HG02798 (cell line): ENCODE measurements around the gene ADAMTS18.
"Not testable (repeated sequence)": the region's sequence is repeated elsewhere in the genome, so short reads cannot be mapped to it uniquely, and the experiment has no call there.

ENCODE experiments used
- ATAC-seq: cut with Tn5 transposase; IDR thresholded peaks from one replicate; pipeline ENCODE4 v1.9.1; 2021; ENCODE audit warnings: mild to moderate bottlenecking; ENCODE audit not compliant: unreplicated experiment, poor library complexity

Gene ADAMTS18

DNA sequence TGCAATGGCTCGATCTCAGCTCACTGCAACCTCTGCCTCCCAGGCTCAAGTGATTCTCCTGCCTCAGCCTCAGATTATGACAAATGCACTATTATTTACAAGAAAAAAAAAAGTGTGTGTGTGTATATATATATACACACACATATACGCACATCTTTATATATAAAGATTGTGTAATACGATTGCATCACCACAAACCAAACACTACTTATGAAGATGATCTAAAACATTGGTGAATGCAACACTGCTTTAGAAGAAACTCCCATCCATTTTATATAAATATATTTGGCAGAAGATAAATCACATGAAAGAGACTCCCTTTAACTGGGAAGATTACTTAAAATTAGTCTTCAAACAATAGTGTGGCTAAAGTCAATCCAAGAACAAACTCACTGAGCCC is 138.9 kb downstream of the ADAMTS18 start:
- no peak for ATAC-seq

DNA sequence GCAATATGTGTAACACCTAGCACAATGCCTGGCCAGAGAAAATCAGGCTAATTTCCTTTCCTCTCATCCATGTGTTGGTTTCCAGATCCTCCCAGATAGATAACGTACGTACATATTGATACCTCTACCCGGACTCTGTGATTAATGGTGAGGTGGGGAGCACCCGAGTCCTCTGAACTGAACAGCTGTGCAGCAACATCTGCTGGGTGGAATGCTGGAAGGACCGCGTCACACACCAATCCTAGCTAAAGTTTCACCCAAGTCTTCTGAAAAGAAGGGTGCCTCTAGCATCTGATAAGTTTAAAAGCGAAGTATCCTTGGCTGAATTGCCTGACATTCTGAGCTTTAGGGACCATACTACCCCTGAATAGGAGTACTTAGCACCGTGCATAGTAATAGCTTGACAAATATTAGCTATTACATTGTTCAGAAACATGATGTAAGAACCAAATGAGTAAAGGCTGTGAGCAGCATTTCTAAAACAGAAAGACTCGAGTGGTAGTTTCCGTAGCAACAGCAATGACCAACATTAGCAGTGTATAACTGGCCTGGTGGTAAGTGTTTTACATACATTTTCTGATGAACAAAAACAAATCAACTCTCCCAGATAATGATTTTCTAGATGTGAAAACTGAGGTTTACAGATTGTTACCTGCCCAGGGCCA is 144.3 kb downstream of the ADAMTS18 start:
- no peak for ATAC-seq

DNA sequence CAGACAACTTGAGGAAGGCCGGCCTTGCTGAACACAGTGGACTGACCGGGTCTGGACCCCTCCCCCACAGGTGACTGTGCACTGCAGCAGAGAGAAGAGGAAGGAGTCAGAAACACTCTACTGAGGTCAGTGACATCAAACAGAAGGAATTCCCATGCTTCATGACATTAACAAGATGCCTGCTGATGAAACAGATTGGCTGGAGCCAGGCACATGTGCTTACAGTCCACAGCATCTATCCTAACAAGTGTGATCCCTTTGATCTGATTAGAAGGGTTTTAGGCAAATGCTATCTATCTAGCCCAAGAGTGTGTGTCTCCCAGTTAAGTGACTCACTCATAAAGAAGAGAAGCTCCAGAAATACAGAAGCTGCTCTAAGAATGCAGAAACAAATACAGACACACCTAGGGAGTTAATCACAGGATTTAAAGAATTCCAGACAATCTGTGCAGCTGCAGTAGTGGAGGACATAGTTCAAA is 145.5 kb downstream of the ADAMTS18 start:
- no peak for ATAC-seq

DNA sequence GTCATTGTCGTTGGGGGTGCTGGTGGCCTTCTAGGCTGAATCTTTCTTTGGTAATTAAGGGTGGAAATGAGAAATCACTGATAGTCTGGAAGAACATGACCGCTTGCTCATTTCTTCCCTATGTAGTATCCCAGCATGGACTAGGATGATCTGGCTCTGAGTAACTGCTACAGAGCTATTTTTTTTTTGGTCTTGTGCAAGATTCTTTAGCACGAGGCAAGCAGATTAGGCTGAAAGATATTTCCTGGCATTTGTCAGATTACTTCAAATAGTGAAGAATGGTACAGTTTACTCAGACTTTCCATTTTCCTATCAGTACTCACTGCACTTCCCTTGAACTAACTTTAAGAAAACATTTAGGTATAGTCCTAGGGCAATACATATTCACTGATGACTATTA is 146.6 kb downstream of the ADAMTS18 start:
- no peak for ATAC-seq

DNA sequence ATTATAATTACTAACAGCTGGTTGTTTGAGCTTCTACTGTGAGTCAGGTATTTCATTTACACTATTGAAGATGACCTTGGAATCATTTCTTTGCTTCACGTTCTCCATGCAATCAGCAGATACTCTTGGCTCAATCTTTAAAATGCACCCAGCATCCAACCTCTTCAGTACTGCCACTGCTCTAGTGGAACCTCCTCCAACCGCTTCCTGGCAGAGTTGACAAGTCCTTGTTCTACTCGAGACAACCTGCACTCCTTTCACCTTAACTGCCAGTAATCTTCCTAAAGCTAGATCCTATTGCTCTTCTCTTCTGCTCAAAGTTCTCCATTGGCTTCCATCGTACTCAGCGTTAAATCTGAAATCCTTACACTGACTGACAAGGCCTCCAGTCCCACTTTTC is 149.2 kb downstream of the ADAMTS18 start:
- no peak for ATAC-seq

DNA sequence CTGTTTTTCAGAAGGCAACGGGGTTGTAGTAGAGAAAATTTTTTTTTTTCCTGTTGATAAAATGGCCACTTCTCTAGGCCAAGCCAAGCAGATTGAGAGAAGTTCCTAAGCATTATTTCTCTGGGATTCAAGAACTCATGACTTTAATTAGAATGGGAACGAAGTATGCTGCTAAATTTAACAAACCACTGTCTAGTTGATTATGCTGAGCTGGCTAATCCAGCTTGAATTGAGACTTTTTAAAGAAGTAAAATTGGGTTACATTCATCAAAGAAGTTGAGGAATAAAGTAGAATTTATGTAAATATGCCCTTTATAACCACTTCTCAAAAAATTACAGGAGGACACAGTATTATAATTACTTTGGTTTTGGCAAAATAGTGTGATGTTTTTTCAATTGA is 152.5 kb downstream of the ADAMTS18 start:
- no peak for ATAC-seq

DNA sequence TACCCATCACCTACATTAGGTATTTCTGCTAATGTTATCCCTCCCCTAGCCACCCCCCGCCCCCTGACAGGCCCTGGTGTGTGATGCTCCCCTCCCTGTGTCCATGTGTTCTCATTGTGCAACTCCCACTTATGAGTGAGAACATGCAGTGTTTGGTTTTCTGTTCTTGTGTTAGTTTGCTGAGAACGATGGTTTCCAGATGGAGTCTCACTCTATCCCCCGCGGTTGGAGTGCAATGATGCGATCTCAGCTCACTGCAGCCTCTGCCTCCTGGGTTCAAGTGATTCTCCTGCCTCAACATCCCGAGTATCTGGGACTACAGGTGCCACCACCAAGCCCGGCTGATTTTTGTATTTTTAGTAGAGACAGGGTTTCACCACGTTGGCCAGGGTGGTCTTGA is 155.5 kb downstream of the ADAMTS18 start:
- not testable (repeated sequence) for ATAC-seq

DNA sequence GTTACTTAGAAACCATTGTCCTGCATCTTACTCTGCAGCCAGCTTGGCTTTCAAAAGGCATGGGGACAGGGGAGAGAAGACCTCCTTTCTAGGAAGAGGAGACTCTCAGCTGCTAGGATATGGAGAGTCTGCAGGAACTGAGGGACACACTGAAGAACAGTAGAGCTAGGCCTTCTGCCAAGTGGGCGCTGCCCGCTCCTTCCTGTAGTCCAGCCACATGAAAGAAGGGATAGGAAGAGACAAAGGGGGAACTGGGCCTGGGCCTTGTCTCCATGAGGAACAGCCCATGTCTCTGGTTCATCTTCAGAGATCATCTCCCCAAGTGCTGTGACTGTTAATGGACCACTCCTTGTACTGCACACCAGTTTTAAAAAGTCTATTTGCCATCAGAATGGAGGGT is 157.3 kb downstream of the ADAMTS18 start:
- no peak for ATAC-seq

DNA sequence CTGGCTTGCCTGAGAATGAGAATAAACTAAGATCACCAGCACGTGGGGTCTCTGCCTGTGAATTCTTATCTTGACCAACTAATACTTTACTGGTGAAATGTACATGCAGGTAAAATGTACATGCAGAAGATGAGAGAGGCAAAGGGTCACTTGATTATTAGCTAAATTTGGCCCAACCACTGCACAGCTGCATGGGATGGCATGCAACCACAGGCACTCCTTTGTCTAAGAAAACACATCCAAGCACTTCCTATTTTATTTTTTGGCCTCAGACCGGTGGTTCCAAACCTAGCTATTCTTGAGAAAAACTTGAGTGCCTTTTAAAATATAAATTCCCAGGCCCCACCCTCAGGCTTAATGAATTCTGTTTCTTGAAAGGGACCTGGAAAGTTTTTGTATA is 157.7 kb downstream of the ADAMTS18 start:
- ATAC-seq: no peak

DNA sequence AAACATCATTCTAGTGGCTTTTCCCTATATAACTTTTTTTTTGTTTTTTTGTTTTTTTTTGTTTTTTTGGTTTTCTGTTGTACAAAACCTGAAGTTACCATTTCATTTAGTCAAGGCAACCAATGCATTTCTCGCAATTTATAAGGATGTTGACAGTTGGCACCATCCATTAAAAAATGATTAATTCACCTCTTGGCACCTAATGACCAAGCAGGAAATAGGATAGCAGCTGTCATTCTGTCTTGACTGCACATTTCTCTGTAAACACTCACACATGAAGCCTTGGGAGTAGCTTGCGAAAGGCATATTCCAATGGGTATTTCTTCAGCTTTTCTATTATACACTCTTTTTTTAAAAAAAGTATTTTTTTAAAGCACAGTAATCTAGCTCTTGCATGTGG is 158.2 kb downstream of the ADAMTS18 start:
- no peak for ATAC-seq

DNA sequence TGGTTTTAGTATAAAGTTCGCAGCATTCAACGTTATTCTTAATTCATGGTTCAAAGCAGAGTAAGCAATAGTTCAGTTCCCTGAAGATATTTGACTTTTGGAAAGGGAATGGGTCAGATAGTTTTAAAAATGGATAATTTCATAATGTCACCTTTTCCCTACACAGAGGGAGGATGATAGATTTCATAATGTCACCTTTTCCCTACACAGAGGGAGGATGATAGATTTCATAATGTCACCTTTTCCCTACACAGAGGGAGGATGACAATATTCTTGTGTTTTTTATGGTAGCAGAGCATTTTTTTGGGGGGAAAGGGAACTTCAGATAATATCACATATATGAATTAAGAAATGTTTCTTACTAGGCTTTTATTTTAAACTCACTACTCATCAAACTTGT is 159.5 kb downstream of the ADAMTS18 start:
- ATAC-seq: not testable (repeated sequence)

DNA sequence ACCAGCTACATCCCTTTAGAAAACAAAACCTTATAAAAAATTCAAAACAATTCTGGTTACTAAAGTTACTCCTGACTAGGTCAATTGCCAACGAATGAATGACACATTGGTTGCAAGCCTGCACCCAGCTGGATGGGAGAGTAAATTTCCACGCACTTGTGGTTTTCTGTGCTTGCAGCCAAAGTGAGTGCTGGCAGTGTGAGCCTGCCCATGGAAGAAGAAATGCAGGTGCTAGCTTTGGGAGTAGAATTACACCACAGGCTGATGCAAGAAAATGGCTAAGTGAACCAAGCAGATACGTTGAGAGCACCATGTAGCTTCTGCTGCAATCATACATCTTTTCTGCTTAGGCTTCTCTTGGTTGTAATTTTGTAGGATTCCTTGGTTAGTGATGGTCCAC is 161.0 kb downstream of the ADAMTS18 start:
- ATAC-seq: no peak

DNA sequence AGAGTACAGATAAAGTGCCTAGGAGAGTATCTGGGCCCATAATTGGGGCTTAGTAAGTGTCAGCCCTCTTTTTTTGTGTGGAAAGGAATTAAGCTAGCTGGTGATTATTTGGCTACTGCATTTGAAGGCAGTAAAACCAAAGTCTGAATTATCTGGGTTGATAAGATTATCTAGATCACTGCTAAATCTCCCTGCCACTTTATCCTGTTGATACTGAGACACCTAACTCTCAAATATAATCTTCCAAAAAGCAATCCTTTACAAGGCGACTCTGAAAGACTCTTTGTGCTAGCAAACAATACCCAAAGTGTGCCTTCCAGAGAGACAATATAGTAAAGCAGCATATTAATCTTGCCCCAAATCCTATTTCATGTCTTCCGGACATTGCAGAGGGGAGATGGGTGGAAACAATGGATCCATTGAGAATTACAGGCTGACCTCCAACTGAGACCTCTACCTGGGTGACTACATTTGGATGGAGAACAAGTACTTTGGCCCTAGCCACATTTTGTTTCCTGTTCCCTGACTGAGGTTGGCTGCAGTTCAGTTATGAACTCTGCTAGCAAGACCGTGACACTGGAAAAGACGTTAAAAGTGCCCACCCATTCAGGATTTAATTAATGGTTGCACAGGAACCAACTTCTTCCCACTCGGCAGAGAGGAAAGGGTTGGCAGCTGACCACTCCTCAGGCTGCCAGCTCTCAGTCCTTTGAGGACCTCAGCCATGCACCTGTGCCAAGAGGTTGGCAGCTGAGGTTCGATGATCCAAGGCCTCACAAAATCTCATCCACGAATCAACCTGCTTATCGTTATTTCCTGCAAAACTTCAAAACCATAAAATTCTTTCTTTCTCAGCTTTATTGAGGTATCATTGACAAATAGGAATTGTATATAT is 163.1 kb downstream of the ADAMTS18 start:
- ATAC-seq: no peak

DNA sequence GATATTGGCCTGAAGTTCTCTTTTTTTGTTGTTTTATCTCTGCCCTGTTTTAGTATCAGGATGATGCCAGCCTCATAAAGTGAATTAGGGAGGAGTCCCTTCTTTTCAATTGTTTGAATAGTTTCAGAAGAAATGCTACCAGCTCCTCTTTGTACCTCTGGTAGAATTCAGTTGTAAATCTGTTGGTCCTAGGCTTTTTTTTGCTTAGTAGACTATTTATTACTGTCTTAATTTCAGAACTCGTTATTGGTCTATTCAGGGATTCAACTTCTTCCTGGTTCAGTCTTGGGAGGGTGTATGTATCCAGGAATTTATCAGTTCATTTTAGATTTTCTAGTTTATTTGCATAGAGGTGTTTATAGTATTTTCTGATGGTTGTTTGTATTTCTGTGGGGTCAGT is 168.6 kb downstream of the ADAMTS18 start:
- ATAC-seq: not testable (repeated sequence)

DNA sequence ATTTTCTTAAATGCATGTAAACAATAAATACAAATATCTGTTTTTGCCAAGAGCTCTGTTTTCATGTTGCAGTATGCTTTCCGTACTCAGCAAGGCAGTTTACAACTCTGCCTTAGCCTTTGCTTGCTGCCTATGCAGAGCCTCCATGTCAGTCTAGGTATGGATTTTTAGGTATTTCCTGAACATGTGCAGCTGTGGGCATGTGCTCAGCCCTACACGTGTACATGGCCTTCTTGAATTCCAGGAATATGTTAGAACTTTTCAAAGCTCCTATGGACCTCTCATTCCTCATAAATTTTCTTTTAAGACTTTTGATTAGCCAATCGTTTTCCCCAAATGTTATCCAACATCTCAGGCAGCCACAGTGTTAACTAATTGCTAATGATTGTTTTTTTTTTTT is 171.9 kb downstream of the ADAMTS18 start:
- ATAC-seq: no peak

DNA sequence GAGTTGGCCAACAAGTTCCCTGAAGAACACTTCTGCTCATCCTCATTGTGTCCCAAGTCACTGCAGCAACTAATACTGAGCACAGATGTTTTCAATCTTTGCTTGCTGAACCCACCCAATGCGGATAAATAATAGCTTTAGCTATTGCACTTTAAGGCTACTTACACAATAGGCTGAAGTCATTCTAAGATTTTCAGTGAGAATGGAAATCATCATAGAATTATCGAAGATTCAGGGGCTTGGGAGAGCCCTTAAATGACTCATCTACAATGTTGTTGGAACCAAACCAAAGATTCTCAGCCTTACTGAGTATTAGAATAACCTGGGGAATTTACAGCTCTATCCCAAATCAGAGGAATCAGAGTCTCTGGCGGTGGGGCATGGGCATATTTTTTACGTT is 184.4 kb downstream of the ADAMTS18 start:
- ATAC-seq: no peak

DNA sequence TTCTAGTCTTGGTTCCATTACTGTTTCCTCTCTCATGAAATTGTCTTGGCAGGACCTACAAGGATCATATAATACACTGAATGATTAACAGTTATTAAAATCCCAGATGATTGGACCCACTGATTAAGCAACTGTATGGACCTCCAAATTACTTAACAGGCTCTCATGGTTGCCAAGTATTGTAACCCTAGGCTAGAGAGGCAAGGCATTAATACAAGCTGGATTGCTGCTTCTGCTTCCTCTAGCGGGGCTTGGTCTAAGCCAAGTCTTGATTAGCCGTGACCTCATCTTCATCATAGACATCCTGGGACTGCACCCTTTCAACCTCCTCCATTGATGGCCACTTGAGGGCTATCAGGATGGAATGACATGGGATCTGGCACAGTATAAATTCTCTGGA is 188.7 kb downstream of the ADAMTS18 start:
- no peak for ATAC-seq

DNA sequence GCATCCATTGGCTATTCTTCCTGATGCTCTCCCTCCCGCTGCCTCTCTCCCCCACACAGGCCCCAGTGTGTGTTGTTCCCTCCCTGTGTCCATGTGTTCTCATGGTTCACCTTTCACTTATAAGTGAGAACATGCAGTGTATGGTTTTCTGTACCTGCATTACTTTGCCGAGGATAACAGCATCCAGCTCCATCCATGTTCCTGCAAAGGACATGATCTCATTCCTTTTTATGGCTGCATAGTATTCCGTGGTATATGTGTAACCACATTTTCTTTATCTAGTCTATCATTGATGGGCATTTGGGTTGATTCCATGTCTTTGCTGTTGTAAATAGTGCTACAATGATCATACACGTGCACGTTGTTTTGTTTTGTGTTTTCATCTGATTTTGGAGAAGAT is 192.4 kb downstream of the ADAMTS18 start:
- not testable (repeated sequence) for ATAC-seq

DNA sequence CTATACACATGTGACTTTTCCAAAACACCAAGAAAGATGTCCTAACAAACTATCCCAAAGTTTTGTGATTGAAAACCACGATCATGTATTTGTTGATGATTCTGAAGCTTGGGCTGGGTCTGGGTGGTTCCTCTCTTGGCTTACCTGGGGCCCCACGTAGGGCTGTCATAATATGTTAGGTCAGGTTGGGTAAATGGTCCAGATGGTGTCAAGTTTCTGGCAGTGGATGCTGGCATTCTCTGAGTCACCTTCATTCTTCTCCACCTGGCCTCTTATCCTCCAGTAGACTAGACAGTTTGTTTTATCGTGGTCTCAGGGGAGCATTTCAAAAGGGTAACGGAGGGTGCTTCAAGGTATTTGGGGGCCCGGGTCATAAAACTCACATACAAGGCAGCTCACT is 196.2 kb downstream of the ADAMTS18 start:
- ATAC-seq: no peak

DNA sequence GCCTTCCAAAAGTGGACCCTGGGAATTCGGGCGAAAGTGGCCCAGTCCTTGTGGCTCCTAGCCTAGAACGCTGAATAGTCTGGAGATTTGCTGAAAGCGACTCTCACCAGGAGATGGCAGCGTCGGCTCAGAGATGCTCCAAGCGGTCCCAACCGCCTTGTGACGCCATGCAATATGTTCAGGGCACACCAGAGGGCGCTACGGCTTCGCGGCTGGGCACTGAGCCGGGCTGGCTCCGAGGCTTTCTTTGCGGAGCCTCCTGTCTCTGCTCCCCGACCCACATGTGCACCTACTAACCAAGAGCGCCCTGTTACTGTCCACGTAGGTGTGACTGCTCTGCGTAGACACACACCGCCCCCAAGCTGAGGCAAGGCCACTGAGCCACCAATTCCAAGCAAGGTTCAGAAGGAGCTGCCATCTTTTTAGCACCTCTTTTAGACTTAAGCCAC is 198.7 kb downstream of the ADAMTS18 start:
- peak; percentile 99 for ATAC-seq

DNA sequence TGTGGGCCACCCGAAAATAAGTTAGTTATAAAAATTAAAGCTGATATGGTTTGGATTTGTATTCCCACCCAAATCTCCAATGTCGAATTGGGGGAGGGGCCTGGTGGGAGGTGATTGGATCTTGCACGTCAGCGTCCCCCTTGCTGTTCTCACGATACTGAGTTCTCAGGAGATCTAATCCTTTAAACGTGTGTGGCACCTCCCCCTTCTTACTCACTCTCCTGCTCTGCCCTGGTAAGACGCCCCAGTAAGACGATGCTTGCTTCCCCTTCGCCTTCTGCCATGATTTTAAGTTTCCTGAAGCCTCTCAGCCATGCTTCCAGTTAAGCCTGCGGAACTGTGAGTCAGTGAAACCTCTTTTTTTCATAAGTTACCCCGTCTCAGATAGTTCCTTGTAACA is 200.2 kb downstream of the ADAMTS18 start:
- no peak for ATAC-seq
